Measurements from ENCODE around the gene SLC38A11. TPM values are rescaled to one million over a fixed set of nuclear protein-coding genes. Genes with fewer than 3 reads are reported as not detected.

Gene SLC38A11
- total and polyA plus RNA-seq, 2 of the 13 experiments (the other 11 are each of a cell fraction or from before 2014, with no cell fraction given), result 14.0 to 14.3 TPM

DNA sequence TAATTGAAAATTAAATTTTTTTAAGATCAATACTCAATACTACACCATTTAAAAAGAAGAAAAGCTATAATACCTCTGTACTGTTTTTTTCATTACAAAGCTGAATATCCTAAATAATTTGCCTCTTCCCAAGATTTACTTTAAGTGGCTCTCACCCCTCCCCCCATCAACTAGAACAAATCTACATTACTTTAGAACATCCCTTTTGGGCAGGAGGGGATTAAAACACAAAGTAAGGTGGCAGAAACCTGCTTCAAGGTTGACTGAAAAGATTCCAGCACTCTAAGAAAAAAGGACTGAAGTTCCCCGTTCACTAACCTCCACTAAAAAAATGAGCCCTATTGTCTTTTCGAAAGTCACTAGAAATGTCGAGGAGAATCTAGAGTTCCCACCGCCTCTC, 42.3 kb downstream of the SLC38A11 start:
- in situ Hi-C loops (cut with HindIII; ENCODE audit: extremely low pct_ligation_motif_present, low pct_unique_long_range_greater_than_20kb), result loop anchor here (5.0 kb wide), 1 partner anchor 71 kb away; the partner anchor contains the start of gene COBLL1
- Histone ChIP-seq H3K27me3 (ENCODE audit: control insufficient read depth in 1 of 2, insufficient read depth in 2 of 2, low read length in 2 of 2) (no peaks in the 10 kb centered on the region), H3K27ac (ENCODE audit: extremely low read length, insufficient read depth, low read length) (peak overlapping the region; percentile 68), H3K79me2 (ENCODE audit: insufficient read depth, low read length) (no peaks in the 10 kb centered on the region), H2AFZ (ENCODE audit: low read length) (no peak overlapping the region), H3K4me3 (replicated peaks in 1 of 3; ENCODE audit: insufficient read depth in 1 of 3, low read depth in 2 of 3, low read length in 3 of 3) (no peak overlapping the region), H3K9ac (ENCODE audit: insufficient read depth, low read depth, low read length) (no peak overlapping the region), H3K9me3 (ENCODE audit: low read length) (no peaks in the 10 kb centered on the region), H3K4me1 (ENCODE audit: insufficient read depth, low read length) (peaks cover 74% of the 10 kb centered on the region), H3K36me3 (replicated peaks in 1 of 2; ENCODE audit: control insufficient read depth in 1 of 2, insufficient read depth in 2 of 2, low read length in 2 of 2) (no peaks in the 10 kb centered on the region; a peak in 1 of 5 replicates), H3K4me2 (ENCODE audit: low read depth, low read length) (peak overlapping the region; percentile 25; the same call in 1 of the 2 replicates), H4K20me1 (ENCODE audit: insufficient read depth, low read length) (no peaks in the 10 kb centered on the region)
- 86% methylated on average over 4 of the region's 4 CpGs for WGBS (ENCODE audit: low lambda C conversion rate)
- DNase-seq (ENCODE audit: low spot score) (no peak), ATAC-seq (no peak), FAIRE-seq (no peak)
- intact Hi-C loops (cut with micrococcal nuclease; ENCODE audit: unreplicated experiment), result loop anchor here (1.0 to 10.0 kb wide), 4 partner anchors 36 to 348 kb away; no protein-coding TSS in a partner anchor
- POLR2A ChIA-PET, result interaction anchor here (1.2 to 3.1 kb wide), 6 partner anchors 16 to 170 kb away, joined by 3 to 45 read pairs (median 8); partner anchors contain the start of gene COBLL1
- BruUV-seq (replicated peaks), result no TSS peak
- CTCF ChIA-PET (ENCODE audit: low intra/inter-chr PET ratio, low total read pairs), result interaction anchor here (1.6 to 2.1 kb wide), 3 partner anchors 71 to 175 kb away, joined by 4 to 14 read pairs (median 10); partner anchors contain the start of gene COBLL1
- TF ChIP-seq NRL (CRISPR knock-in tag; IDR thresholded peaks at IDR 0.05; ENCODE audit: borderline replicate concordance) (no peak), CENPX (CRISPR knock-in tag; IDR thresholded peaks at IDR 0.05) (no peak), HOXA3 (CRISPR knock-in tag; IDR thresholded peaks at IDR 0.05) (no peak), ZNF225 (CRISPR knock-in tag; IDR thresholded peaks at IDR 0.05) (no peak), TEAD2 (CRISPR knock-in tag; IDR thresholded peaks at IDR 0.05) (no peak), GZF1 (CRISPR knock-in tag; IDR thresholded peaks at IDR 0.05) (no peak), KDM5B (CRISPR knock-in tag; IDR thresholded peaks at IDR 0.05; ENCODE audit: borderline replicate concordance) (no peak), NPAS2 (CRISPR knock-in tag; IDR thresholded peaks at IDR 0.05; ENCODE audit: borderline replicate concordance) (no peak), ZNF138 (CRISPR knock-in tag; IDR thresholded peaks at IDR 0.05; ENCODE audit: low read depth) (no peak), SP140L (CRISPR knock-in tag; IDR thresholded peaks at IDR 0.05; ENCODE audit: borderline replicate concordance) (no peak), DNMT1 (CRISPR knock-in tag; IDR thresholded peaks at IDR 0.05) (no peak), ZNF558 (CRISPR knock-in tag; IDR thresholded peaks at IDR 0.05; ENCODE audit: borderline replicate concordance) (0 out of 2 replicates have a peak, but pooled peaks have one; percentile 23)
- TF ChIP-seq, protein P1, sequence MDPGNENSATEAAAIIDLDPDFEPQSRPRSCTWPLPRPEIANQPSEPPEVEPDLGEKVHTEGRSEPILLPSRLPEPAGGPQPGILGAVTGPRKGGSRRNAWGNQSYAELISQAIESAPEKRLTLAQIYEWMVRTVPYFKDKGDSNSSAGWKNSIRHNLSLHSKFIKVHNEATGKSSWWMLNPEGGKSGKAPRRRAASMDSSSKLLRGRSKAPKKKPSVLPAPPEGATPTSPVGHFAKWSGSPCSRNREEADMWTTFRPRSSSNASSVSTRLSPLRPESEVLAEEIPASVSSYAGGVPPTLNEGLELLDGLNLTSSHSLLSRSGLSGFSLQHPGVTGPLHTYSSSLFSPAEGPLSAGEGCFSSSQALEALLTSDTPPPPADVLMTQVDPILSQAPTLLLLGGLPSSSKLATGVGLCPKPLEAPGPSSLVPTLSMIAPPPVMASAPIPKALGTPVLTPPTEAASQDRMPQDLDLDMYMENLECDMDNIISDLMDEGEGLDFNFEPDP (CRISPR knock-in tag; conservative IDR thresholded peaks at IDR 0.05), result 0 out of 2 replicates have a peak, but pooled peaks have one; percentile 8
- TF ChIP-seq, protein P2, sequence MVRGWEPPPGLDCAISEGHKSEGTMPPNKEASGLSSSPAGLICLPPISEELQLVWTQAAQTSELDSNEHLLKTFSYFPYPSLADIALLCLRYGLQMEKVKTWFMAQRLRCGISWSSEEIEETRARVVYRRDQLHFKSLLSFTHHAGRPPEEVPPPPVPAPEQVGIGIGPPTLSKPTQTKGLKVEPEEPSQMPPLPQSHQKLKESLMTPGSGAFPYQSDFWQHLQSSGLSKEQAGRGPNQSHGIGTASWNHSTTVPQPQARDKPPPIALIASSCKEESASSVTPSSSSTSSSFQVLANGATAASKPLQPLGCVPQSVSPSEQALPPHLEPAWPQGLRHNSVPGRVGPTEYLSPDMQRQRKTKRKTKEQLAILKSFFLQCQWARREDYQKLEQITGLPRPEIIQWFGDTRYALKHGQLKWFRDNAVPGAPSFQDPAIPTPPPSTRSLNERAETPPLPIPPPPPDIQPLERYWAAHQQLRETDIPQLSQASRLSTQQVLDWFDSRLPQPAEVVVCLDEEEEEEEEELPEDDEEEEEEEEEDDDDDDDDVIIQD (CRISPR knock-in tag; IDR thresholded peaks at IDR 0.05; ENCODE audit: low read depth), result no peak
- TF ChIP-seq, protein P3, sequence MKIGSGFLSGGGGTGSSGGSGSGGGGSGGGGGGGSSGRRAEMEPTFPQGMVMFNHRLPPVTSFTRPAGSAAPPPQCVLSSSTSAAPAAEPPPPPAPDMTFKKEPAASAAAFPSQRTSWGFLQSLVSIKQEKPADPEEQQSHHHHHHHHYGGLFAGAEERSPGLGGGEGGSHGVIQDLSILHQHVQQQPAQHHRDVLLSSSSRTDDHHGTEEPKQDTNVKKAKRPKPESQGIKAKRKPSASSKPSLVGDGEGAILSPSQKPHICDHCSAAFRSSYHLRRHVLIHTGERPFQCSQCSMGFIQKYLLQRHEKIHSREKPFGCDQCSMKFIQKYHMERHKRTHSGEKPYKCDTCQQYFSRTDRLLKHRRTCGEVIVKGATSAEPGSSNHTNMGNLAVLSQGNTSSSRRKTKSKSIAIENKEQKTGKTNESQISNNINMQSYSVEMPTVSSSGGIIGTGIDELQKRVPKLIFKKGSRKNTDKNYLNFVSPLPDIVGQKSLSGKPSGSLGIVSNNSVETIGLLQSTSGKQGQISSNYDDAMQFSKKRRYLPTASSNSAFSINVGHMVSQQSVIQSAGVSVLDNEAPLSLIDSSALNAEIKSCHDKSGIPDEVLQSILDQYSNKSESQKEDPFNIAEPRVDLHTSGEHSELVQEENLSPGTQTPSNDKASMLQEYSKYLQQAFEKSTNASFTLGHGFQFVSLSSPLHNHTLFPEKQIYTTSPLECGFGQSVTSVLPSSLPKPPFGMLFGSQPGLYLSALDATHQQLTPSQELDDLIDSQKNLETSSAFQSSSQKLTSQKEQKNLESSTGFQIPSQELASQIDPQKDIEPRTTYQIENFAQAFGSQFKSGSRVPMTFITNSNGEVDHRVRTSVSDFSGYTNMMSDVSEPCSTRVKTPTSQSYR (CRISPR knock-in tag; IDR thresholded peaks at IDR 0.05; ENCODE audit: borderline replicate concordance), result 0 out of 2 replicates have a peak, but pooled peaks have one; percentile 11
- TF ChIP-seq, protein P4, sequence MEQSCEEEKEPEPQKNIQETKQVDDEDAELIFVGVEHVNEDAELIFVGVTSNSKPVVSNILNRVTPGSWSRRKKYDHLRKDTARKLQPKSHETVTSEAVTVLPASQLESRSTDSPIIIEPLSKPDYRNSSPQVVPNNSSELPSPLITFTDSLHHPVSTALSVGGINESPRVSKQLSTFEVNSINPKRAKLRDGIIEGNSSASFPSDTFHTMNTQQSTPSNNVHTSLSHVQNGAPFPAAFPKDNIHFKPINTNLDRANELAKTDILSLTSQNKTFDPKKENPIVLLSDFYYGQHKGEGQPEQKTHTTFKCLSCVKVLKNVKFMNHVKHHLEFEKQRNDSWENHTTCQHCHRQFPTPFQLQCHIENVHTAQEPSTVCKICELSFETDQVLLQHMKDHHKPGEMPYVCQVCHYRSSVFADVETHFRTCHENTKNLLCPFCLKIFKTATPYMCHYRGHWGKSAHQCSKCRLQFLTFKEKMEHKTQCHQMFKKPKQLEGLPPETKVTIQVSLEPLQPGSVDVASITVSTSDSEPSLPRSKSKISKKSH (CRISPR knock-in tag; IDR thresholded peaks at IDR 0.05; ENCODE audit: borderline replicate concordance), result no peak

Data from HepG2 (cell line).